ENCODE data around the gene CDH8.

DNA sequence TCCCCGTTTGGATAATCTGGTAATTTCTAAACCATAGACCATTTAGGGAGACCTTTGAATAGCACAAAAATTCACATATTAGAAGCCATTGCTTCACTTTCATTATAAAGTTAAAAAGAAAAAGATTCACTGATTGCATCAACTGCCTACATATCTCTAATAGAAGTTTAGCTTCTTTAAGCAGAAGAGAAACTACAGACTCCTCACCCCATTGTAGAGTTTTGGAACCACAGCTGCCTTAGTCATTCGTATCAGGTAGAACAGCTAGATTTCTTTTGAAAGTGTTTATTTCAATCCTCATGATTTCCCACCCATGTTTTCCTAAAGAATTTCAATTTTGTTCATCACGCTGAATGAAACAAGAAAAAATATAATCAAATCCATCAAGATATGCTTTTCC, 144.8 kb downstream of the CDH8 start:
- TF ChIP-seq RAD21 (IDR thresholded peaks at IDR 0.05): no peak
- TF ChIP-seq, protein P1, sequence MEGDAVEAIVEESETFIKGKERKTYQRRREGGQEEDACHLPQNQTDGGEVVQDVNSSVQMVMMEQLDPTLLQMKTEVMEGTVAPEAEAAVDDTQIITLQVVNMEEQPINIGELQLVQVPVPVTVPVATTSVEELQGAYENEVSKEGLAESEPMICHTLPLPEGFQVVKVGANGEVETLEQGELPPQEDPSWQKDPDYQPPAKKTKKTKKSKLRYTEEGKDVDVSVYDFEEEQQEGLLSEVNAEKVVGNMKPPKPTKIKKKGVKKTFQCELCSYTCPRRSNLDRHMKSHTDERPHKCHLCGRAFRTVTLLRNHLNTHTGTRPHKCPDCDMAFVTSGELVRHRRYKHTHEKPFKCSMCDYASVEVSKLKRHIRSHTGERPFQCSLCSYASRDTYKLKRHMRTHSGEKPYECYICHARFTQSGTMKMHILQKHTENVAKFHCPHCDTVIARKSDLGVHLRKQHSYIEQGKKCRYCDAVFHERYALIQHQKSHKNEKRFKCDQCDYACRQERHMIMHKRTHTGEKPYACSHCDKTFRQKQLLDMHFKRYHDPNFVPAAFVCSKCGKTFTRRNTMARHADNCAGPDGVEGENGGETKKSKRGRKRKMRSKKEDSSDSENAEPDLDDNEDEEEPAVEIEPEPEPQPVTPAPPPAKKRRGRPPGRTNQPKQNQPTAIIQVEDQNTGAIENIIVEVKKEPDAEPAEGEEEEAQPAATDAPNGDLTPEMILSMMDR (IDR thresholded peaks at IDR 0.05; ENCODE audit: low read depth, low read length, missing input control): no peak
- TF ChIP-seq NR2F2 (IDR thresholded peaks at IDR 0.05): no peak
- TF ChIP-seq YY1 (IDR thresholded peaks at IDR 0.05): no peak
- TF ChIP-seq, protein P2, sequence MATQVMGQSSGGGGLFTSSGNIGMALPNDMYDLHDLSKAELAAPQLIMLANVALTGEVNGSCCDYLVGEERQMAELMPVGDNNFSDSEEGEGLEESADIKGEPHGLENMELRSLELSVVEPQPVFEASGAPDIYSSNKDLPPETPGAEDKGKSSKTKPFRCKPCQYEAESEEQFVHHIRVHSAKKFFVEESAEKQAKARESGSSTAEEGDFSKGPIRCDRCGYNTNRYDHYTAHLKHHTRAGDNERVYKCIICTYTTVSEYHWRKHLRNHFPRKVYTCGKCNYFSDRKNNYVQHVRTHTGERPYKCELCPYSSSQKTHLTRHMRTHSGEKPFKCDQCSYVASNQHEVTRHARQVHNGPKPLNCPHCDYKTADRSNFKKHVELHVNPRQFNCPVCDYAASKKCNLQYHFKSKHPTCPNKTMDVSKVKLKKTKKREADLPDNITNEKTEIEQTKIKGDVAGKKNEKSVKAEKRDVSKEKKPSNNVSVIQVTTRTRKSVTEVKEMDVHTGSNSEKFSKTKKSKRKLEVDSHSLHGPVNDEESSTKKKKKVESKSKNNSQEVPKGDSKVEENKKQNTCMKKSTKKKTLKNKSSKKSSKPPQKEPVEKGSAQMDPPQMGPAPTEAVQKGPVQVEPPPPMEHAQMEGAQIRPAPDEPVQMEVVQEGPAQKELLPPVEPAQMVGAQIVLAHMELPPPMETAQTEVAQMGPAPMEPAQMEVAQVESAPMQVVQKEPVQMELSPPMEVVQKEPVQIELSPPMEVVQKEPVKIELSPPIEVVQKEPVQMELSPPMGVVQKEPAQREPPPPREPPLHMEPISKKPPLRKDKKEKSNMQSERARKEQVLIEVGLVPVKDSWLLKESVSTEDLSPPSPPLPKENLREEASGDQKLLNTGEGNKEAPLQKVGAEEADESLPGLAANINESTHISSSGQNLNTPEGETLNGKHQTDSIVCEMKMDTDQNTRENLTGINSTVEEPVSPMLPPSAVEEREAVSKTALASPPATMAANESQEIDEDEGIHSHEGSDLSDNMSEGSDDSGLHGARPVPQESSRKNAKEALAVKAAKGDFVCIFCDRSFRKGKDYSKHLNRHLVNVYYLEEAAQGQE (IDR thresholded peaks at IDR 0.05): no peak
